ENCODE data around the gene CD200R1. TPM values are rescaled to one million over a fixed set of nuclear protein-coding genes. Genes with fewer than 3 reads are reported as not detected.
"Not testable (repeated sequence)": the region's sequence is repeated elsewhere in the genome, so short reads cannot be mapped to it uniquely, and the experiment has no call there.

Gene CD200R1
- total RNA-seq, 1 experiment from 2014 or later: not detected

DNA sequence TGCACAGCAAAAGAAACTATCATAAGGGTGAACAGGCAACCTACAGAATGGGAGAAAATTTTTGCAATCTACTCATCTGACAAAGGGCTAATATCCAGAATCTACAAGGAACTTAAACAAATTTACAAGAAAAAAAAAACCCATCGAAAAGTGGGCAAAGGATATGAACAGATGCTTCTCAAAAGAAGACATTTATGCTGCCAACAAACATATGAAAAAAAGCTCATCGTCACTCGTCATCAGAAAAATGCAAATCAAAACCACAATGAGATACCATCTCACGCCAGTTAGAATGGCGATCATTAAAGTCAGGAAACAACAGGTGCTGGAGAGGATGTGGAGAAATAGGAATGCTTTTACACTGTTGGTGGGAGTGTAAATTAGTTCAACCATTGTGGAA lies 55.4 kb downstream of the CD200R1 start:
- DNase-seq (ENCODE audit: low read depth); in situ Hi-C loops (cut with HindIII; ENCODE audit: low pct_unique_long_range_greater_than_20kb, low sequenced_read_pairs): not testable (repeated sequence)

GRCh38 chr3:112908252-112908651 lies 66.7 kb downstream of the CD200R1 start:
- in situ Hi-C loops (cut with HindIII; ENCODE audit: low pct_unique_long_range_greater_than_20kb, low sequenced_read_pairs): no loop called here
- DNase-seq (ENCODE audit: low read depth): no peak

DNA sequence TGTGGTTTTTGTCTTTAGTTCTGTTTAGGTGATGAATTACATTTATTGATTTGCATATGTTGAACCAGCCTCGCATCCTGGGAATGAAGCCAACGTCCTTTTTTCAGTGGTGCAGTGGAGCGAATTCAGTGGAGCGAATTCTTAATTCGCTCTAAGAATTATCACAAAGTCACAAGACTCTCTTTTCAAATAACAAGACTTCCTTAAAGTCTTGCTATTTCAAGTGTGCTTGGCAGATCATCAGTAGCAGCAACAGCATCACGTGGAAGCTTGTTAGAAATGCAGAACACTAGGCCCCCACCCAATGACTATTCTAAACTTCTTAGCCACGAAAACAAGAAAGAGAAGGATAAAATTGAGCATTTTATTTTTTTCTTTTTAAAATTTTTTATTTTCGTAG lies 70.1 kb downstream of the CD200R1 start:
- in situ Hi-C loops (cut with HindIII; ENCODE audit: low pct_unique_long_range_greater_than_20kb, low sequenced_read_pairs): no loop called here
- no peak for DNase-seq (ENCODE audit: low read depth)

GRCh38 chr3:112900113-112900512 lies 74.8 kb downstream of the CD200R1 start:
- no peak for DNase-seq (ENCODE audit: low read depth)
- in situ Hi-C loops (cut with HindIII; ENCODE audit: low pct_unique_long_range_greater_than_20kb, low sequenced_read_pairs): no loop called here

DNA sequence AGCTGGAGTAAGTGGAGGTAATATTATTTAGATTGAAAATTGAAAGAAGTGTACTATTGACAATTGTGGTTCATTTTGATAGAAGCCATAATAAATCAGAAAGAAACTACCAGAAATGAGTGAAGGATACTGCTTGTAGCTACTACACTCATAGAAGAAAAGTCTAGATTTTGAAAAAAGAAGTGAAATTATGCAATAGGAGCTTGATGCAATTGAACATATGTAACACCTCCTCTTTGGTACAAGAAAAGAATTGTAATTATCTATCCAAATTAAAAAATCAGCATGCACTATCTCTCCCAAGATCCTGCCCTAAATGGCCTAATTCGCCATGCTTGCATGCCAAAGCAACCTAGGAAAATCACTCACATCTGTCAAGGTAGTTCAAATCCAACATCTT lies 77.1 kb downstream of the CD200R1 start:
- in situ Hi-C loops (cut with HindIII; ENCODE audit: low pct_unique_long_range_greater_than_20kb, low sequenced_read_pairs): no loop called here
- no peak for DNase-seq (ENCODE audit: low read depth)

DNA sequence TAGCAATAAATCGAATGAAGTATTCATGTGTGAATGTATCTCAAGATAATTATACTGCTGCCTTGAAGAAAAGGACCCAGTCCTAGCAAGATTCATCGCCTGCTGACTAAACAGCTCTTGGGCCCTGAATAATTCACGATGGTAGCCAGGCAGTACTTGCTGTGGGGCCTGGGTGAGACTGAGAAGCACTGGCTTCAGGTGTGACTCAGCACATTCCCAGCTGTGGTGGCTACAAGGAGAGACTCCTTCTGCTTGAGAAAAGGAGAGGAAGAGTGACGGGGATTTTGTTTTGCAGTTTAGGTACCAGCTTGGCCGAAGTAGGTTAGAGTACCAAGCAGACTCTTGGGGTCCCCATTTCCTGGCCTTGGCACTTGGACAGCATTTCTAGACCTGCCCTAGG lies 80.6 kb downstream of the CD200R1 start:
- in situ Hi-C loops (cut with HindIII; ENCODE audit: low pct_unique_long_range_greater_than_20kb, low sequenced_read_pairs): no loop called here
- DNase-seq (ENCODE audit: low read depth): peak; percentile 14

DNA sequence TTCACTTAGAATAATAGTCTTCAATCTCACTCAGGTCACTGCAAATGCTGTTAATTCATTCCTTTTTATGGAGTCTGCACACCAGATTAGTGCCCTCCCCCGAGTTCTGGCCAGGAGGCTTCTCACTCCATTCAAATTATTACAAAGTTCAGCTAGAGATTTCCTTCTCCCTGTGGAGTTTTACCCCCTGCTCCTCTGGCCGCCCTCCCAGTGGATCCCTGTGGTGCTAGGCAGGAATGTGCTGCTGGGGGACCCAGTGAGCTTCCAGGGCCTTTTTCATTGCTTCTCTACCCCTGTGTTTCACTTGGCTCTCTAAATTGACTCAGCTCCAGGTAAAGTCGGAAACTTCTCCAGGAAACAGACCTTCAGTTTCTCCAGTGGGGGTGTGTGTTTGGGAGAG lies 85.5 kb downstream of the CD200R1 start:
- in situ Hi-C loops (cut with HindIII; ENCODE audit: low pct_unique_long_range_greater_than_20kb, low sequenced_read_pairs): no loop called here
- no peak for DNase-seq (ENCODE audit: low read depth)

- no peak for DNase-seq (ENCODE audit: low read depth)
- in situ Hi-C loops (cut with HindIII; ENCODE audit: low pct_unique_long_range_greater_than_20kb, low sequenced_read_pairs): no loop called here
Observed at GRCh38 chr3:112888381-112889085, 86.4 kb downstream of the CD200R1 start.

DNA sequence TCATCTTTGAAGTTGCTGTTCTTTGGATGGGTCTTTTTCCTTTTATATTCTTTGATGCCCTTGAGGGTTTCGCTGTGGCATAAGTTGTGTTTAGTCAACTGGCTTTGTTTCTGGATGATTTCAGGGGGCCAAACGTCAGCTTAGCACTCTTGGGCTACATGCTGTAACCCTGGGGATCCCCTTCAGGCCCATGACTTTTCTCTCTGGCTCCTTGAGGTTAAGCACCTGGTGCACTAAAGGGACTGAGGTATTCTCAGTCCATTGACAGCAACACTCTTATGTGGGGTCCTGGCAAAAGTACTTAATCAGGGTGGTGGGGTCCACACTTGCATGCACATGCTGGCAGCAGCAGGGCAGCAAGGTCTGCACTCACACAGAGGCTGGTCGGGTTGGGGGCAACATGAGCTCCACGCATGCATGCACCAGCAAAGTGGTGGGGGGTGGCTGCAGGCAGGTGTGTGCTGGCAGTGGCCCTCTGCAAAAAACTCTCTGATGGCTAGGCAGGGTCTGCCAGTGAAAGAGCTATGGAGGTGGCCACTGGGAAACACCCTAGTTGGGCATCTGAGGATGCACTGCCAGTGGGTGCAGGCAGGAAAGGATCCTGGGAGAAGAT lies 90.1 kb downstream of the CD200R1 start:
- in situ Hi-C loops (cut with HindIII; ENCODE audit: low pct_unique_long_range_greater_than_20kb, low sequenced_read_pairs): no loop called here
- DNase-seq (ENCODE audit: low read depth): no peak

GRCh38 chr3:112881891-112882290 lies 93.0 kb downstream of the CD200R1 start:
- in situ Hi-C loops (cut with HindIII; ENCODE audit: low pct_unique_long_range_greater_than_20kb, low sequenced_read_pairs): no loop called here
- no peak for DNase-seq (ENCODE audit: low read depth)

- in situ Hi-C loops (cut with HindIII; ENCODE audit: low pct_unique_long_range_greater_than_20kb, low sequenced_read_pairs): no loop called here
- DNase-seq (ENCODE audit: low read depth): no peak
Observed at GRCh38 chr3:112875561-112875960, 99.3 kb downstream of the CD200R1 start.

- in situ Hi-C loops (cut with HindIII; ENCODE audit: low pct_unique_long_range_greater_than_20kb, low sequenced_read_pairs): no loop called here
- no peak for DNase-seq (ENCODE audit: low read depth)
Observed at GRCh38 chr3:112874725-112875124, 100.2 kb downstream of the CD200R1 start.

GRCh38 chr3:112873632-112874031 lies 101.3 kb downstream of the CD200R1 start:
- DNase-seq (ENCODE audit: low read depth): no peak
- in situ Hi-C loops (cut with HindIII; ENCODE audit: low pct_unique_long_range_greater_than_20kb, low sequenced_read_pairs): no loop called here

GRCh38 chr3:112871735-112872134 lies 103.2 kb downstream of the CD200R1 start:
- in situ Hi-C loops (cut with HindIII; ENCODE audit: low pct_unique_long_range_greater_than_20kb, low sequenced_read_pairs): no loop called here
- DNase-seq (ENCODE audit: low read depth): no peak

Other genes with a start within 250 kb of the CD200R1 start
- not detected in 2 replicates for gene CD200R1L, start 128.2 kb downstream of the CD200R1 start, total RNA-seq (2014; rRNA removed; shearing (Covaris generic); ENCODE audit: low replicate concordance)
- 10.5 and 10.6 TPM in 2 replicates for gene GTPBP8, start 15.9 kb upstream of the CD200R1 start, total RNA-seq (2014; rRNA removed; shearing (Covaris generic); ENCODE audit: low replicate concordance)
- gene BOC, start 236.5 kb upstream of the CD200R1 start, total RNA-seq (2014; rRNA removed; shearing (Covaris generic); ENCODE audit: low replicate concordance): 0.49 and 5.3 TPM in 2 replicates